HG03520 (cell line): ENCODE results near the gene CYP3A4.
"Not testable (repeated sequence)": the region's sequence is repeated elsewhere in the genome, so short reads cannot be mapped to it uniquely, and the experiment has no call there.

Experiments
- ATAC-seq: cut with Tn5 transposase; IDR thresholded peaks from one replicate; pipeline ENCODE4 v1.9.1; 2021; ENCODE audit warnings: mild to moderate bottlenecking, moderate library complexity; ENCODE audit not compliant: unreplicated experiment

CYP3A4 gene

DNA sequence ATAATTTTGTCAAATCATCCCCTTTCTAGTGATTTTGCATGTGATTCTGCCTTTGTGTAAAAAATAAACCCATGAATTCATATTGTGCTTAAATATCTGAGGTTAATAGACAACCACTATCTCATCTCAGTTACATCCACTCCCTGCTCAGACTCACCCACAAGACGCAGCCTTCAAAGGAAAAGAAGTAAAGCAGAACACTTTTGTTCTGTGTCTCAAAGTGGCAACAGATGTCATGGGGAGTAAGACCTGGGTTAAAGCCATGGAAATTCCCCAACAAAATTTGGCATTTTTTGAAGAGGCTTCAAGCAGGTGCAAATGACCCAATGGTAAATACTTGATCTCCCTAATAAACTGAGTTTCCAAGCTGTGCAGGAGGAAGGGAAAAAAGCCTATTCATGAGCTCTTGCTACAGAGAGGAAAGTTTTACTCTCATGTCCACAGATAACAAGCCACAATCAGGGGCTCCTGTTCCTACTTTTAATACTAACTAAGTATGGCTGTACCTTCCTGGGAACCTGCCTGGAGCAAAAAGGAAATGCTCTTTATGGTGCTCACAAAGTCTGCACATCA lies 53.7 kb downstream of the CYP3A4 start:
- ATAC-seq = no peak

DNA sequence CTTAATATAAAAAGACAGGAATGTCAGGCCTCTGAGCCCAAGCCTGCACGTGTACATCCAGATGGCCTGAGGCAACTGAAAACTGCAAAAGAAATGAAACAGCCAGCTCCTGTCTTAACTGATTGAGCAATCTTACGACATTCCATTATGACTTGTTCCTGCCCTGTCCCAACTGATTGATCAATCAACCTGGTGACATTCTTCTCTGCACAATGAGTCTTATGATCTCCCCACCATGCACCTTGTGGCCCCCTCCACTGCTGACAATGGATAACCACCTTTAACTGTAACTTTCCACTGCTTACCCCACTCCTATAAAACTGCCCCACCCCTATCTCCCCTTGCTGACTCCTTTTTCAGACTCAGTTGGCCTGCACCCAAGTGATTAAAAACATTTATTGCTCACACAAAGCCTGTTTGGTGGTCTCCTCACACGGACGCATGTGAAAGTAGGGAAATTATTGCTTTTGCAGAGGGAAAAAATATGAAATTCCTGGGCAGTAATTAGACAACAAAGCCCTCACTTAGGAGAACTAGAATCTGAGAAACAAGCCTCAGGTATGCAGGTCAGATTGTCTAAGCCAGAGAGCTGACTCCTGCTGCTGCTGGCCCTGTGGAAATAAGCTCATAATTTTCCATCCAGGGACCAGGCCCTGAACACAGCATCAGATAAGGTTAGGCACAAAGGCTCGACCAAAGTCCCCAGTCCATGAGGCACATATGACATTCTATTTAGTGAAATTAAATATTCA lies 54.3 kb downstream of the CYP3A4 start:
- ATAC-seq = no peak

DNA sequence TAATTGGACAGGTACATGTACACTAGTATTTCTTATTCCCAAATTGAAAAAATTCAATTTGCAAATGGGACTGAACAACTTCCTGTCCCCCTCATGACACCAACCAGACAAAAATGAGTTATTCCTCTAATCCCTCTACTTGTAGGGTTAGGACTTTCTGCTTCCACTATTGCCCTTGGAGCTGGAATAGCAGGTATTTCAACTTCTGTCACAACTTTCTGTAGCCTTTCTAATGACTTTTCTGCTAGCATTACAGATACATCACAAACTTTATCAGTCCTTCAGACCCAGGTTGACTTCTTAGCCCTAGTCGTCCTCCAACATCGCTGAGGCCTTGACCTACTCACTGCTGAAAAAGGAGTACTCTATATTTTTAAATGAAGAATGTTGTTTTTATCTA lies 55.4 kb downstream of the CYP3A4 start:
- no peak for ATAC-seq

DNA sequence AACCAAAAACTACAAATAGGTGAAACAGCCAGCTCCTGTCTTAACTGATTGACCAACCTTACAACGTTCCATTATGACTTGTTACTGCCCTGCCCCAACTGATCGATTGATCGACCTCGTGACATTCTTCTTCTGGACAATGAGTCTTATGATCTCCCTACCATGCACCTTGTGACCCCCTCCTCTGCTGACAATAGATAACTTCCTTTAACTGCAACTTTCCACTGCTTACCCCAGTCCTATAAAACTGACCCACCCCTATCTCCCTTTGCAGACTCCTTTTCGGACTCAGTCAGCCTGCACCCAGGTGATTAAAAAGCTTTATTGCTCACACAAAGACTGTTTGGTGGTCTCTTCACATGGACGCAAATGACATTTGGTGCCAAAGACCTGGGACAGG lies 60.8 kb downstream of the CYP3A4 start:
- ATAC-seq = not testable (repeated sequence)

DNA sequence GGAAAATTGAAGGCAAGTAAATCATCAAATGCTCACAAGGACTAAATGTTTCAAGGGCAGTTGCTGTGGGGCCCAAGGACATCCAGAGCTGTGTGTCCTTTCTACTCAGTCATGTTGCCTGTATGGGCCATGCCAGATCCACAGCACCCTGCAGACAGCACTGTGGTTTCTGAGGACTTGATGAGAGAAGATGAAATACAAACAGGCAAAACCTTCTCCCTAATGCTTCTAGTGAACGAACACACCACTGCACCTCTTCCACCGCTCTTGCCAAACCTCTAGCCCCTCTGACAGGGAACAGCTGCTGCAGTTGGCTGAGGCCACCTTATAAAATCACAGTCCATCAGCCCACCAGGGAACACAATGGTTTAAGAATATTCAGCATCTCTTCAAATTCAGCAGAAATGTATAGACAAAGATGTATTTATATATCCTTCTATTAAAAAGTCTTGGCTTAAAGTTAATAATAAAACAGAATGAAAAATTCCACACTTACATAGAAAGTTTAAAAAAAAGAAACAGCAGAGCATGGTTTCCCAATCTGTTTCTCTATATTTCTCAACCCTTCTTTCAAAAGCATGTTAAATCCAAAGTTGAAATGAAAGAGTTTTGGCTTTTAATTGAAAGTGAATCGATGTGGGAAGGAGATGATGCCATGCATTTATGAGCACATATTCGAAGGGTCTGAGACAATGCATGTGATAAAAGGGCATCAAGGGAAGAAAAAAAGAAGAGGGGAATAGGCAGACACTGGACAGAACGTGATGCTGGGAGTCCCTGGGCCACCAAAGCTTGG lies 63.0 kb downstream of the CYP3A4 start:
- ATAC-seq = no peak

DNA sequence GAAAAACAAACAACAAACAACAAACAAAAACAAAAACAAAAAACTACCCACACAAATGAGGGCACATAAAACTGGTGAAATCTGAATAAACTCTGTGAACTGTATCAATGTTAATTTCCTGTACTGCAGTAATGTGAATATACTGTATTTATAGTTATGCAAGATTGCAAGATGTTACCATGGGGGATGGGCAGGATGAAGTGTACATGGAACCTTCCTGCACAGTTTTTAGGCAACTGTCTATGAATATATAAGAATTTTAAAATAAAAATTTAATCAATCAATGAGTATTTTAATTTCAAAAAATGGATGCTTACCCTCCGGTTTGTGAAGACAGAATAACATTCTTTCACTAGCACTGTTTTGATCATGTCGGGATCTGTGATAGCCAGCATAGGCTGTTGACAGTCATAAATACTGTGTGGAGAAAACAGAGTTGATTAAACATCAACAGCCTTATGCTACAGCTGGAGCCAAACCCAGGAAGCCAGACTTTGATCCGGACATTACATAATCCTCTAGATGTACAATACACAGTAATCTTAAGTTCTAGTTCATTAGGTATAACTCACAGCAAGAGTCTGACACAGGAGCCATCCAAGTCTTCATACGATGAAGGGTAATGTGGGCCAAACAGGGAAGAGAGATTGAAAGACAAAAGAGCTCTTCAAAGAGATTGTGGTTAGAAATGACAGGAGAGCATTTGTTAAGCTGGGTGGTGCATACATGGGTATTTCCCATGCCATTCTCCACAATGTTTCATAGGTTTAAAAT lies 63.8 kb downstream of the CYP3A4 start:
- ATAC-seq = no peak

DNA sequence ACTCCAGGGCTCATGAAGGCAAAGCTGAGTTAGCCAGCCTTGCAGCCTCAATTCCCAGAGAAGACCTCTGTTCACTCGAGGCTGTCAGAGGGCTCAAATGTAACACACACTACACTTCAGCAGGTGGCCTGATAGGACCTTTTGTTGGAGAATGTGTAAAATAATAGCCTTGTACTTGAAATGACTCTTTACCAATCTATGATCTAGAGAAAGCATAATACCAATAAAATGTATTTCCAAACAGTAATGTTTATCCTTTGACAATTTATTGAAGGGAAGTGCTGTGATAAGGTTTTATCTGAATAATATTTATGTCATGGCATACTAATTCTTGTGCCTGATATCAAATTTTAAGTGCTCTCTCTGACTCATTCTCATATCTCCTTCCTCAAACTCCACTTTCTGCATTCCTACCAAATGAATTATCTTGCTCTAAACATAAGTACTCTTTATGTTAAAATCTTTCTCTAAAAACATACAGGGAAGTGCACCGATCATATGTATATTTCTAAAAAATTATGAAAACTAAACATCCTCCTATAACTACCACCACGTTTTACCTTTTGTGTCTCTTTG lies 69.9 kb downstream of the CYP3A4 start:
- no peak for ATAC-seq

DNA sequence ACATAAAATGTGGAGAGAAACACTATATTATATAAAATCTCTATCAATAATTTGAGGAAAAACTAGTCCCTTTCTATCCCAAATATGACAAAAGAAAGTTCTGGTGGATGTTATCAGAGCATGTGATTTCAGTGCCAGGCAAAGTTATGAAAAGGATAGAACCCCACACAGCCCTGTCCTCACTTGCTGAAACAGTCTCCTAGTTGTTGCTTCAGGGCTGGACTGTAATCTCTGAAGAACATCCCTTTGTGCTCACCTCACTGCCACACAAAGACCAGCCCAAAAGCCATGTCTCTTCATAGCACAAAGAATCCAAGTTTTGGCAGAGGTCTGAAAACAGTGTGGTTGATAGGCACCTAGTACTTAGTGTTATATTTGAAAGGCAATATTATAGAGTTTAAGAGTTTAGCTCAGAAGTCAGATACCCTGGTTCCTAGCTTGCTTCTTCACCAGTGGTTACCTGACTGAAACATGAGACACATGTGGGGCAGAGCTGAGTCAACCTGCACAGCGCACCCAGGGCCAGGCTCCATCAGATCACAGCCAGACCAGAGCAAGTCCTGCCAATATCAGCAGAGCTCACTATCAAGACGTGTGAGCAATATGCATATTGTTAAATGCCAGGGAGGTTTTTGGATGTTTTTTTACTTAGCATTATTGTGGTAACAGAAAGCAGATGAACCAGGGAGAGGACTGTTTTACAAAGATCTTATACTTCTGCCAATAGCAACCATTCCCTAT lies 74.0 kb downstream of the CYP3A4 start:
- ATAC-seq = no peak

DNA sequence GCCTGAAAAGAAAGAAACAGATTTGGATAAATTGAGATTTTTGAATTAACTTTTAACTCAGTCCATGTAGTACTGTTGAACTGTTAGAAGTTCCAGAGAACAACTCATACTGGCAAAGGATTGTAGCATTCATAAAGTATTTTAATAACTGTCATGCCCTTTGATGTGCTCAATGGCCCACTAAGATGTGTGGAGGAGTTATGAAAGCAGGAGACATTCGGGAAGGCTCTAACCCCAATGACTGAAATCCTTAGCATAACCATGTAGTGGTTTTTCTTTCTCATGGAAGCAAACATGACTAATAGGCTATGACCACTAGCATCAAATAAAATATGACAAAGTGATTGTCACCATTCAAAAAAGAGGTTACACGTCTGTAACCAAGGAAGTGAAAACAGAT lies 74.7 kb downstream of the CYP3A4 start:
- ATAC-seq = no peak

DNA sequence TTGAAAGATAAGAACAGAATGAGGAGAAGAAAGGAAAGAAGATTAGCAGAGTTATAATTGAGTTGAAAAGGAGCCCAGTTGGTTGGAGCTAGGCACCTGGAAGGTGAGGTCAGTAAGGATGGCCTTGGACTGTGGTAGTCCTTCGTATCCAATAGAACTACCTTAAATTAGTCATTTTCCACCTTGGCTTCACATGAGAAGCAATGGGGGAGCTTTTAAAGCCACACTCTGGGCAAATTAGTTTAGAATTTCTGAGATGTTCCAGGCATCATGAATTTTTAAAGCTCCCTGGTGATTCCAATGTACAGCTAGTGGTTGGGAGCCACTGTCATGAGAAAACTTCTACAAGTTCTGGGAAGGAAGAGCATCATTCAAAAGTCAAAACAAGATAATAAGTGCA lies 76.9 kb downstream of the CYP3A4 start:
- ATAC-seq = no peak
